ENCODE data around the gene CDC37. TPM values are rescaled to one million over a fixed set of nuclear protein-coding genes. Genes with fewer than 3 reads are reported as not detected.

Gene CDC37
- polyA plus RNA-seq, 1 donor (not counting 4 experiments of a cell fraction or from before 2014, with no cell fraction given) = 376 TPM

DNA sequence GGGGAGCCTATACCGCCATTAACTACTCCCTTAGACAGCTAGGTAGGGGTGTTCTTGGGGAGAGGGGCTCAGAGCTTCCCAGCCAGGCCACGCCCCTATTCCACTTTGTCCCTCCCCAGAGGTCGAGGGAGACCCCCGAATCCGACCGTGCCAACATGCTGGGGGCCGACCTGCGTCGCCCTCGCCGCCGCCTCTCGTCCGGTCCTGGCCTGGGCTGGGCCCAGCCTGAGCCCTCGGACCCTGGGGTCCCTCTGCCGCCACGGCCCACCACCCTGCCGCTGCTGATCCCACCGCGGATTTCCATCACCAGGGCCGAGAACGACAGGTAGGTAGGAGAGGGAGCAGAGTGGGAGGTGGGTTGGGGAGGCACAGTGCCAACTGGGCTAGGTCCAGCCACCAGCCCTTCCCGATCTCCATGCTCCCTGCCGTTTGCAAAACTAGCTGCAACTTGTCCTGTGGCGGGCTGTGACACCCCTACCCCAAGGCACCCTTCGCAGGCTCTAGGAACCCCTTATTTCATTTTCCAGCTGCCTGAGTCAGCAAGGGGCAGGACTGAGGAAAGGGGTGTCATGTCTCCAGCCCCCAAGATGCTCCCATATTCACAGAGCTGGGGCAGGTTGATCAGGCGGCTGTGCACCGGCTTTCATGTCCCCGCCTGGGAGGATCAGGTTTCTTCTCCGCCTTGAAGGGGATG lies 14.3 kb upstream of the CDC37 start:
- FAIRE-seq = no peak
- no peak overlapping the region for H3K27ac ChIP-seq (ENCODE audit: control insufficient read depth, insufficient read depth, low read length)
- H3K9me1 ChIP-seq (ENCODE audit: control insufficient read depth, extremely low read depth, insufficient read depth, low read length) = no peaks in the 10 kb centered on the region
- no peak overlapping the region for H2AFZ ChIP-seq (ENCODE audit: control insufficient read depth, low read length)
- H3K4me3 ChIP-seq (ENCODE audit: control insufficient read depth in 2 of 3, extremely low read depth in 1 of 3, insufficient read depth in 2 of 3, low read depth in 1 of 3, low read length in 3 of 3) = no peak overlapping the region
- no peaks in the 10 kb centered on the region for H4K20me1 ChIP-seq (ENCODE audit: control insufficient read depth, extremely low read depth, insufficient read depth, low read length)
- dilution Hi-C loops (cut with MboI; ENCODE audit: extremely low pct_ligation_motif_present, low sequenced_read_pairs) = no loop called here
- peak overlapping the region; percentile 12 for H3K4me2 ChIP-seq (ENCODE audit: control insufficient read depth, extremely low read depth, insufficient read depth, low read depth, low read length)
- H3K27me3 ChIP-seq (ENCODE audit: control insufficient read depth, extremely low read depth, insufficient read depth, low read length) = peaks cover 58% of the 10 kb centered on the region
- TF ChIP-seq, protein P1, sequence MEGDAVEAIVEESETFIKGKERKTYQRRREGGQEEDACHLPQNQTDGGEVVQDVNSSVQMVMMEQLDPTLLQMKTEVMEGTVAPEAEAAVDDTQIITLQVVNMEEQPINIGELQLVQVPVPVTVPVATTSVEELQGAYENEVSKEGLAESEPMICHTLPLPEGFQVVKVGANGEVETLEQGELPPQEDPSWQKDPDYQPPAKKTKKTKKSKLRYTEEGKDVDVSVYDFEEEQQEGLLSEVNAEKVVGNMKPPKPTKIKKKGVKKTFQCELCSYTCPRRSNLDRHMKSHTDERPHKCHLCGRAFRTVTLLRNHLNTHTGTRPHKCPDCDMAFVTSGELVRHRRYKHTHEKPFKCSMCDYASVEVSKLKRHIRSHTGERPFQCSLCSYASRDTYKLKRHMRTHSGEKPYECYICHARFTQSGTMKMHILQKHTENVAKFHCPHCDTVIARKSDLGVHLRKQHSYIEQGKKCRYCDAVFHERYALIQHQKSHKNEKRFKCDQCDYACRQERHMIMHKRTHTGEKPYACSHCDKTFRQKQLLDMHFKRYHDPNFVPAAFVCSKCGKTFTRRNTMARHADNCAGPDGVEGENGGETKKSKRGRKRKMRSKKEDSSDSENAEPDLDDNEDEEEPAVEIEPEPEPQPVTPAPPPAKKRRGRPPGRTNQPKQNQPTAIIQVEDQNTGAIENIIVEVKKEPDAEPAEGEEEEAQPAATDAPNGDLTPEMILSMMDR (optimal IDR thresholded peaks at IDR 0.05 in 1 of 3, IDR thresholded peaks at IDR 0.05 in 1 of 3, conservative IDR thresholded peaks at IDR 0.05 in 1 of 3; ENCODE audit: extremely low read depth in 1 of 3, insufficient read depth in 2 of 3, low read length in 3 of 3) = no peak
- TF ChIP-seq EZH2 (IDR thresholded peaks at IDR 0.05; ENCODE audit: low read length) = no peak
- peaks cover 34% of the 10 kb centered on the region for H3K4me1 ChIP-seq (ENCODE audit: control insufficient read depth, extremely low read depth, insufficient read depth, low read length)
- H3K36me3 ChIP-seq (ENCODE audit: control insufficient read depth in 2 of 2, extremely low read depth in 1 of 2, insufficient read depth in 2 of 2, low read length in 2 of 2) = no peaks in the 10 kb centered on the region
- H3K79me2 ChIP-seq (ENCODE audit: control insufficient read depth, insufficient read depth, low read length) = no peaks in the 10 kb centered on the region
- no peak for DNase-seq (ENCODE audit: low read depth, low spot score)
- H3K9me3 ChIP-seq (ENCODE audit: control insufficient read depth, low read depth, low read length) = no peaks in the 10 kb centered on the region
- no peak overlapping the region for H3K9ac ChIP-seq (ENCODE audit: control insufficient read depth, extremely low read depth, insufficient read depth, low read length)

DNA sequence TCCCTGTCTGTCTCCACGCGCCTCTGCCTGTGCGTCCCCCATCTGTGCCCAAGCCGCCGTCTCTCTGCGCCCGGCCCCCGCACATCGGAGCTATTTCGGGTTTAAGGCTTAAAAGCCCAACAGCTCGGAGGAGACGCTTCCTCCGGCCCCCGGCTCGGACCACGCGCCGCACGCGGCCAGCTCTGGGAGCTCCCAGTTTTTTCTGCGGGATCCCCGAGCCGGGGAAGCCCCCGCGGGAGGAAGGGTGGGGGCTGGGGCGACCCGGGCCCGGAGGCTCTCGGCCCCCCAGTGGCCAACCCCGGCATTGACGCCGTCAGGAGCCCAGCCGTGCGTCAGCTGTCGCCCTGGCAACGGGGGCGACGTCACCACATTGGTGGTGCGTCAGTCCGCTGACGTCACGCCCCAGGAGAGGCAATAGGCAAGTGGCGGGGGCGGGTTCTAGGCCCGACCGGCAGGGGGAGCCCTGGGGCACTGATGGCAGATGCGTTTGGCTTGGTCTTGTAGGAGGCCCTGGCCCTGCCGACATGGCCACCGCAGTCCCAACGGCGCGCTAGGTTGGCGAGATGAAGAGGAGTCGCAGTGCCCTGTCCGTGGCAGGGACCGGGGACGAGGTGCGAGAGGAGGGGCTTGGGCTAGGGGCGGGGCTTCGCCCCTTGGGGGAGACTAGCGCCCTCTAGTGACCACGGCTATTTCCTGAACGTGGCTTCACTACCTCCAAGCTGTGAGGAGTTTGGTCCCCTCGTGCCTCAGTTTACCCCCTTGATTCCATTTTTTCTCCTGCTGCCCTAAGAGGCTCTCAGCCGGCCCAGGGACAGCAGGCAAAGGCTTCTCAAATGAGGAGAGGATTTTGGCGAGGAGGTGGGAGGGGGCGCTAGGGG lies 13.3 kb upstream of the CDC37 start:
- H3K9ac ChIP-seq (ENCODE audit: control insufficient read depth, extremely low read depth, insufficient read depth, low read length) = peak overlapping the region; percentile 75
- peaks cover 48% of the 10 kb centered on the region for H3K27me3 ChIP-seq (ENCODE audit: control insufficient read depth, extremely low read depth, insufficient read depth, low read length)
- no peaks in the 10 kb centered on the region for H3K79me2 ChIP-seq (ENCODE audit: control insufficient read depth, insufficient read depth, low read length)
- dilution Hi-C loops (cut with MboI; ENCODE audit: extremely low pct_ligation_motif_present, low sequenced_read_pairs) = no loop called here
- H3K27ac ChIP-seq (ENCODE audit: control insufficient read depth, insufficient read depth, low read length) = peak overlapping the region; percentile 14
- H3K9me1 ChIP-seq (ENCODE audit: control insufficient read depth, extremely low read depth, insufficient read depth, low read length) = no peaks in the 10 kb centered on the region
- DNase-seq (ENCODE audit: low read depth, low spot score) (no peak), FAIRE-seq (no peak)
- H3K4me3 ChIP-seq (ENCODE audit: control insufficient read depth in 2 of 3, extremely low read depth in 1 of 3, insufficient read depth in 2 of 3, low read depth in 1 of 3, low read length in 3 of 3) = peak overlapping the region; percentile 52 to 71 (median 70)
- peaks cover 34% of the 10 kb centered on the region for H3K4me1 ChIP-seq (ENCODE audit: control insufficient read depth, extremely low read depth, insufficient read depth, low read length)
- H4K20me1 ChIP-seq (ENCODE audit: control insufficient read depth, extremely low read depth, insufficient read depth, low read length) = no peaks in the 10 kb centered on the region
- peak overlapping the region; percentile 98 for H2AFZ ChIP-seq (ENCODE audit: control insufficient read depth, low read length)
- no peaks in the 10 kb centered on the region for H3K36me3 ChIP-seq (ENCODE audit: control insufficient read depth in 2 of 2, extremely low read depth in 1 of 2, insufficient read depth in 2 of 2, low read length in 2 of 2)
- H3K4me2 ChIP-seq (ENCODE audit: control insufficient read depth, extremely low read depth, insufficient read depth, low read depth, low read length) = peak overlapping the region; percentile 94
- TF ChIP-seq, protein P1 (optimal IDR thresholded peaks at IDR 0.05 in 1 of 3, IDR thresholded peaks at IDR 0.05 in 1 of 3, conservative IDR thresholded peaks at IDR 0.05 in 1 of 3; ENCODE audit: extremely low read depth in 1 of 3, insufficient read depth in 2 of 3, low read length in 3 of 3) = peak; percentile 76 to 93 (median 89)
- TF ChIP-seq EZH2 (IDR thresholded peaks at IDR 0.05; ENCODE audit: low read length) = no peak
- no peaks in the 10 kb centered on the region for H3K9me3 ChIP-seq (ENCODE audit: control insufficient read depth, low read depth, low read length)
